ENCODE results near the gene SYNCRIP.
A peak's percentile ranks its signal among the peaks of the same experiment; 100 is the strongest.
"Not testable (repeated sequence)": the region's sequence is repeated elsewhere in the genome, so short reads cannot be mapped to it uniquely, and the experiment has no call there.

Gene SYNCRIP

GRCh38 chr6:85594197-85594930, 48.3 kb downstream of the SYNCRIP start:
- DNase-seq (ENCODE audit: low read depth, low spot score), result no peak

- peak; percentile 67 for DNase-seq (ENCODE audit: low read depth, low spot score)
Observed at GRCh38 chr6:85593438-85594196, 49.1 kb downstream of the SYNCRIP start, which contains the start of gene SNX14. Gene SNX14 (minus strand): TSS chr6:85593858. CDS start chr6:85593718, 140 bp downstream.

- no peak for DNase-seq (ENCODE audit: low read depth, low spot score)
Observed at GRCh38 chr6:85592033-85592432, 50.7 kb downstream of the SYNCRIP start.

- DNase-seq (ENCODE audit: low read depth, low spot score), result no peak
Observed at GRCh38 chr6:85591207-85591606, 51.5 kb downstream of the SYNCRIP start.

- DNase-seq (ENCODE audit: low read depth, low spot score), result no peak
Observed at GRCh38 chr6:85585741-85586140, 56.9 kb downstream of the SYNCRIP start.

- DNase-seq (ENCODE audit: low read depth, low spot score), result not testable (repeated sequence)
Observed at GRCh38 chr6:85582832-85583231, 59.9 kb downstream of the SYNCRIP start.

- DNase-seq (ENCODE audit: low read depth, low spot score), result no peak
Observed at GRCh38 chr6:85581572-85581971, 61.1 kb downstream of the SYNCRIP start.

GRCh38 chr6:85580878-85581267, 61.8 kb downstream of the SYNCRIP start:
- no peak for DNase-seq (ENCODE audit: low read depth, low spot score)

- no peak for DNase-seq (ENCODE audit: low read depth, low spot score)
Observed at GRCh38 chr6:85580118-85580877, 62.4 kb downstream of the SYNCRIP start.

- DNase-seq (ENCODE audit: low read depth, low spot score), result no peak
Observed at GRCh38 chr6:85579581-85579980, 63.1 kb downstream of the SYNCRIP start.

GRCh38 chr6:85576476-85576875, 66.2 kb downstream of the SYNCRIP start:
- no peak for DNase-seq (ENCODE audit: low read depth, low spot score)

GRCh38 chr6:85574932-85575598, 67.6 kb downstream of the SYNCRIP start:
- no peak for DNase-seq (ENCODE audit: low read depth, low spot score)

GRCh38 chr6:85569323-85569722, 73.4 kb downstream of the SYNCRIP start:
- DNase-seq (ENCODE audit: low read depth, low spot score), result no peak

- DNase-seq (ENCODE audit: low read depth, low spot score), result no peak
Observed at GRCh38 chr6:85568411-85568810, 74.3 kb downstream of the SYNCRIP start.

GRCh38 chr6:85565736-85566135, 77.0 kb downstream of the SYNCRIP start:
- no peak for DNase-seq (ENCODE audit: low read depth, low spot score)

- not testable (repeated sequence) for DNase-seq (ENCODE audit: low read depth, low spot score)
Observed at GRCh38 chr6:85564223-85564622, 78.5 kb downstream of the SYNCRIP start.

All from smooth muscle cell of the brain vasculature (primary cell).